ENCODE data around the gene PHACTR3.

- TF ChIP-seq CTCF (IDR thresholded peaks at IDR 0.05; ENCODE audit: extremely low read depth in 1 of 2, insufficient read depth in 1 of 2, low read depth in 1 of 2, low read length in 2 of 2) (no peak), JUN (IDR thresholded peaks at IDR 0.05; ENCODE audit: borderline replicate concordance, insufficient read depth, insufficient read length, low read depth) (no peak), POLR2AphosphoS5 (IDR thresholded peaks at IDR 0.05; ENCODE audit: insufficient read depth, low read depth, low read length) (no peak), EZH2 (IDR thresholded peaks at IDR 0.05; ENCODE audit: borderline replicate concordance, low read depth, low read length, severe bottlenecking) (no peak), POLR2A (IDR thresholded peaks at IDR 0.05; ENCODE audit: low read depth, low read length) (no peak), GATA2 (IDR thresholded peaks at IDR 0.05; ENCODE audit: insufficient read depth, insufficient read length, low read depth, low read length) (no peak), MAX (IDR thresholded peaks at IDR 0.05; ENCODE audit: insufficient read depth, insufficient read length) (no peak)
These were observed 28.0 kb upstream of the PHACTR3 start for GRCh38 chr20:59576216-59576953.
